Stimulated activated naive CD8-positive, alpha-beta T cell treated with anti-CD3 and anti-CD28 coated beads, Interleukin-15, amount 100 ng/mL, for 72 hours (primary cell): ENCODE data around the gene ARL15.

Experiments used
- ATAC-seq: fragments of 150-1000 bp; cut with Tn5 transposase; 2 replicates; pipeline ENCODE4 v1.10.0; 2021; ENCODE audit warnings: mild to moderate bottlenecking, moderate library complexity
- DNase-seq, 2 donors: peaks; one replicate each; pipeline ENCODE4 v3.0.0; 2021 to 2022
- H3K27ac Mint-ChIP-seq, 2 donors: one replicate each; pipeline ENCODE4 v1.8.0; 2022; ENCODE audit warnings: mild to moderate bottlenecking in 2 of 2, mixed read lengths in 2 of 2, moderate library complexity in 2 of 2
- H3K27me3 Mint-ChIP-seq: one replicate; pipeline ENCODE4 v1.8.0; 2022; ENCODE audit warnings: mixed read lengths
- H3K4me1 Mint-ChIP-seq: one replicate; pipeline ENCODE4 v1.8.0; 2022; ENCODE audit warnings: mild to moderate bottlenecking, mixed read lengths
- H3K4me3 Mint-ChIP-seq, 2 donors: one replicate each; pipeline ENCODE4 v1.8.0; 2022; ENCODE audit warnings: mild to moderate bottlenecking in 2 of 2, mixed read lengths in 2 of 2, moderate library complexity in 1 of 2
- H3K9me3 Mint-ChIP-seq, 2 donors: one replicate each; pipeline ENCODE4 v1.8.0; 2022; ENCODE audit warnings: mixed read lengths in 2 of 2

Gene ARL15

GRCh38 chr5:54278979-54279717 is 31.2 kb downstream of the ARL15 start:
- no peak for DNase-seq
- no peak overlapping the region for H3K4me3 Mint-ChIP-seq
- H3K9me3 Mint-ChIP-seq = peaks cover 0 to 4% of the 10 kb centered on the region in 2 donors
- no peaks in the 10 kb centered on the region for H3K27me3 Mint-ChIP-seq
- H3K4me1 Mint-ChIP-seq = no peaks in the 10 kb centered on the region
- no peak for ATAC-seq
- peak overlapping the region; percentile 1 to 85 for H3K27ac Mint-ChIP-seq

- peak overlapping the region in 1 of 2 donors; percentile 13 for H3K27ac Mint-ChIP-seq
- H3K9me3 Mint-ChIP-seq = peaks cover 0 to 4% of the 10 kb centered on the region in 2 donors
- no peak overlapping the region for H3K4me3 Mint-ChIP-seq
- ATAC-seq = no peak
- no peaks in the 10 kb centered on the region for H3K27me3 Mint-ChIP-seq
- peaks cover 6% of the 10 kb centered on the region for H3K4me1 Mint-ChIP-seq
- no peak for DNase-seq
Measured at GRCh38 chr5:54278036-54278830, 32.1 kb downstream of the ARL15 start.

- Mint-ChIP-seq H3K4me3 (no peak overlapping the region), H3K4me1 (peaks cover 6% of the 10 kb centered on the region), H3K27me3 (no peaks in the 10 kb centered on the region)
Measured at GRCh38 chr5:54276048-54276447, 34.3 kb downstream of the ARL15 start.

GRCh38 chr5:54275361-54275760 is 35.0 kb downstream of the ARL15 start:
- Mint-ChIP-seq H3K4me1 (peaks cover 6% of the 10 kb centered on the region), H3K4me3 (no peak overlapping the region), H3K27me3 (no peaks in the 10 kb centered on the region), H3K9me3 (no peaks in the 10 kb centered on the region), H3K27ac (no peak overlapping the region)
- DNase-seq (no peak), ATAC-seq (no peak)

More at GRCh38 chr5:54276048-54276447, 34.3 kb downstream of the ARL15 start:
- Mint-ChIP-seq H3K27ac (no peak overlapping the region), H3K9me3 (no peaks in the 10 kb centered on the region)
- ATAC-seq (no peak), DNase-seq (no peak)

- no peak overlapping the region for H3K4me3 Mint-ChIP-seq
- H3K9me3 Mint-ChIP-seq = no peaks in the 10 kb centered on the region
- H3K4me1 Mint-ChIP-seq = peaks cover 6% of the 10 kb centered on the region
- H3K27me3 Mint-ChIP-seq = no peaks in the 10 kb centered on the region
- H3K27ac Mint-ChIP-seq = no peak overlapping the region
- DNase-seq (no peak), ATAC-seq (no peak)
Measured at GRCh38 chr5:54274944-54275343, 35.4 kb downstream of the ARL15 start.

- DNase-seq (no peak), ATAC-seq (no peak)
- H3K4me1 Mint-ChIP-seq = peaks cover 6% of the 10 kb centered on the region
- peak overlapping the region in 1 of 2 donors; percentile 11 for H3K27ac Mint-ChIP-seq
- no peak overlapping the region for H3K4me3 Mint-ChIP-seq
- H3K27me3 Mint-ChIP-seq = no peaks in the 10 kb centered on the region
- H3K9me3 Mint-ChIP-seq = no peaks in the 10 kb centered on the region
Measured at GRCh38 chr5:54273715-54274114, 36.7 kb downstream of the ARL15 start.

GRCh38 chr5:54272746-54273145 is 37.6 kb downstream of the ARL15 start:
- DNase-seq (no peak), ATAC-seq (no peak)
- H3K9me3 Mint-ChIP-seq = no peaks in the 10 kb centered on the region
- H3K27me3 Mint-ChIP-seq = no peaks in the 10 kb centered on the region
- H3K4me1 Mint-ChIP-seq = peaks cover 6% of the 10 kb centered on the region
- H3K27ac Mint-ChIP-seq = no peak overlapping the region
- H3K4me3 Mint-ChIP-seq = no peak overlapping the region

GRCh38 chr5:54270326-54270725 is 40.0 kb downstream of the ARL15 start:
- no peaks in the 10 kb centered on the region for H3K9me3 Mint-ChIP-seq

GRCh38 chr5:54264574-54264973 is 45.8 kb downstream of the ARL15 start:
- DNase-seq = no peak
- no peak overlapping the region for H3K4me3 Mint-ChIP-seq
- H3K27ac Mint-ChIP-seq = no peak overlapping the region
- H3K27me3 Mint-ChIP-seq = no peaks in the 10 kb centered on the region
- H3K4me1 Mint-ChIP-seq = no peaks in the 10 kb centered on the region
- peaks cover 0 to 5% of the 10 kb centered on the region in 2 donors for H3K9me3 Mint-ChIP-seq
- ATAC-seq = no peak

More at GRCh38 chr5:54270326-54270725, 40.0 kb downstream of the ARL15 start:
- Mint-ChIP-seq H3K27me3 (no peaks in the 10 kb centered on the region), H3K4me3 (no peak overlapping the region), H3K4me1 (peaks cover 6% of the 10 kb centered on the region), H3K27ac (no peak overlapping the region)
- ATAC-seq (no peak), DNase-seq (no peak)

- DNase-seq (no peak), ATAC-seq (no peak)
- H3K27me3 Mint-ChIP-seq = no peaks in the 10 kb centered on the region
- no peaks in the 10 kb centered on the region for H3K4me1 Mint-ChIP-seq
- H3K27ac Mint-ChIP-seq = no peak overlapping the region
- H3K4me3 Mint-ChIP-seq = no peak overlapping the region
- H3K9me3 Mint-ChIP-seq = peaks cover 0 to 5% of the 10 kb centered on the region in 2 donors
Measured at GRCh38 chr5:54263447-54263846, 46.9 kb downstream of the ARL15 start.

- Mint-ChIP-seq H3K4me3 (no peak overlapping the region), H3K27ac (no peak overlapping the region), H3K9me3 (peaks cover 0 to 5% of the 10 kb centered on the region in 2 donors), H3K27me3 (no peaks in the 10 kb centered on the region), H3K4me1 (peaks cover 5% of the 10 kb centered on the region)
- ATAC-seq (no peak), DNase-seq (no peak)
Measured at GRCh38 chr5:54261596-54261995, 48.8 kb downstream of the ARL15 start.

GRCh38 chr5:54259981-54260380 is 50.4 kb downstream of the ARL15 start:
- Mint-ChIP-seq H3K4me1 (peaks cover 16% of the 10 kb centered on the region), H3K27ac (no peak overlapping the region), H3K9me3 (peaks cover 0 to 5% of the 10 kb centered on the region in 2 donors), H3K27me3 (no peaks in the 10 kb centered on the region), H3K4me3 (no peak overlapping the region)
- no peak for ATAC-seq
- no peak for DNase-seq

- ATAC-seq (peak; percentile 48), DNase-seq (no peak)
- Mint-ChIP-seq H3K9me3 (peaks cover 0 to 4% of the 10 kb centered on the region in 2 donors), H3K4me1 (peaks cover 16% of the 10 kb centered on the region), H3K27me3 (no peaks in the 10 kb centered on the region), H3K4me3 (no peak overlapping the region), H3K27ac (no peak overlapping the region)
Measured at GRCh38 chr5:54259090-54259489, 51.3 kb downstream of the ARL15 start.

GRCh38 chr5:54257366-54258118 is 52.8 kb downstream of the ARL15 start:
- ATAC-seq (no peak), DNase-seq (no peak)
- Mint-ChIP-seq H3K4me1 (peaks cover 16% of the 10 kb centered on the region), H3K4me3 (no peak overlapping the region), H3K27me3 (no peaks in the 10 kb centered on the region), H3K9me3 (no peaks in the 10 kb centered on the region), H3K27ac (no peak overlapping the region)

- Mint-ChIP-seq H3K27ac (no peak overlapping the region), H3K4me3 (no peak overlapping the region), H3K27me3 (no peaks in the 10 kb centered on the region), H3K9me3 (no peaks in the 10 kb centered on the region), H3K4me1 (peaks cover 16% of the 10 kb centered on the region)
- DNase-seq (no peak), ATAC-seq (no peak)
Measured at GRCh38 chr5:54254482-54255198, 55.7 kb downstream of the ARL15 start.
